Pons (tissue), 1 donor: ENCODE measurements around the gene IDNK.

Experiments used
- DNase-seq: peaks from one replicate; pipeline ENCODE4 v3.0.0-alpha.2; 2016; ENCODE audit warnings: low spot score

Gene IDNK

GRCh38 chr9:83633676-83634075 is 10.7 kb downstream of the IDNK start:
- DNase-seq, result no peak

- no peak for DNase-seq
These were observed 13.9 kb downstream of the IDNK start for GRCh38 chr9:83636813-83637212.

- DNase-seq, result no peak
These were observed 14.4 kb downstream of the IDNK start for GRCh38 chr9:83637389-83637788.

- peak; percentile 56 for DNase-seq
These were observed 16.3 kb downstream of the IDNK start for GRCh38 chr9:83639266-83639665.

- no peak for DNase-seq
These were observed 19.9 kb downstream of the IDNK start for GRCh38 chr9:83642793-83643192.

GRCh38 chr9:83646500-83647239 is 23.7 kb downstream of the IDNK start:
- DNase-seq, result peak; percentile 40

- DNase-seq, result peak; percentile 22
These were observed 26.1 kb downstream of the IDNK start for GRCh38 chr9:83649080-83649479.

GRCh38 chr9:83649515-83649914 is 26.6 kb downstream of the IDNK start:
- no peak for DNase-seq

GRCh38 chr9:83651558-83651957 is 28.6 kb downstream of the IDNK start:
- DNase-seq, result no peak

GRCh38 chr9:83652433-83652832 is 29.5 kb downstream of the IDNK start:
- no peak for DNase-seq

GRCh38 chr9:83655433-83655832 is 32.5 kb downstream of the IDNK start:
- no peak for DNase-seq

GRCh38 chr9:83656032-83656680 is 33.2 kb downstream of the IDNK start:
- DNase-seq, result no peak

- DNase-seq, result no peak
These were observed 34.0 kb downstream of the IDNK start for GRCh38 chr9:83656952-83657351.

GRCh38 chr9:83662933-83663332 is 40.0 kb downstream of the IDNK start:
- DNase-seq, result no peak

- DNase-seq, result no peak
These were observed 42.7 kb downstream of the IDNK start for GRCh38 chr9:83665580-83666200.

- DNase-seq, result no peak
These were observed 46.1 kb downstream of the IDNK start for GRCh38 chr9:83669067-83669466.

GRCh38 chr9:83670381-83670780 is 47.4 kb downstream of the IDNK start:
- DNase-seq, result no peak

GRCh38 chr9:83671451-83671850 is 48.5 kb downstream of the IDNK start:
- DNase-seq, result no peak

- DNase-seq, result no peak
These were observed 52.5 kb downstream of the IDNK start for GRCh38 chr9:83675466-83675865.

GRCh38 chr9:83677596-83677995 is 54.7 kb downstream of the IDNK start:
- no peak for DNase-seq

GRCh38 chr9:83680233-83680632 is 57.3 kb downstream of the IDNK start:
- DNase-seq, result no peak

- DNase-seq, result no peak
These were observed 58.5 kb downstream of the IDNK start for GRCh38 chr9:83681490-83681889.

- no peak for DNase-seq
These were observed 66.0 kb downstream of the IDNK start for GRCh38 chr9:83688921-83689320.
